Upper lobe of left lung (tissue), 6 donors: ENCODE measurements around the gene KANSL1. TPM values are rescaled to one million over a fixed set of nuclear protein-coding genes. Genes with fewer than 3 reads are reported as not detected.

Source experiments
- ATAC-seq, 2 donors: fragments of 200-7000 bp; cut with Tn5 transposase; one replicate each; pipeline ENCODE4 v1.9.1; 2022; ENCODE audit warnings: mild to moderate bottlenecking in 2 of 2, moderate library complexity in 2 of 2; ENCODE audit not compliant: low FRiP score in 2 of 2
- DNase-seq, 2 donors: peaks; one replicate each; pipeline ENCODE4 v3.0.0-alpha.2; 2019 to 2020
- H3K27ac ChIP-seq, 4 donors: fragments of 200-600 bp; sonication (generic); one replicate each; pipeline ENCODE4 v1.5.1; 2016 to 2019
- H3K27me3 ChIP-seq, 4 donors: fragments of 200-600 bp; sonication (generic); one replicate each; pipeline ENCODE4 v1.5.1; 2017 to 2019
- H3K36me3 ChIP-seq, 4 donors: fragments of 200-600 bp; sonication (generic); one replicate each; pipeline ENCODE4 v1.5.1; 2016 to 2019
- H3K4me1 ChIP-seq, 4 donors: fragments of 200-600 bp; sonication (generic); one replicate each; pipeline ENCODE4 v1.5.1; 2018 to 2019
- H3K4me3 ChIP-seq, 4 donors: fragments of 200-600 bp; sonication (generic); one replicate each; pipeline ENCODE4 v1.5.1; 2017 to 2019; ENCODE audit warnings: mild to moderate bottlenecking in 2 of 4, moderate library complexity in 1 of 4
- H3K9me3 ChIP-seq, 4 donors: fragments of 200-600 bp; sonication (generic); one replicate each; pipeline ENCODE4 v1.5.1; 2018 to 2019
- CTCF ChIP-seq, 6 experiments: fragments of 450-650 bp in 4 of 6; fragments of 200-600 bp in 2 of 6; sonication (generic) in 2 of 6; IDR thresholded peaks; one replicate each; pipeline ENCODE4 v1.5.1; 2016 to 2019; ENCODE audit warnings: antibody characterized with exemption in 6 of 6
- EP300 ChIP-seq, 4 donors: sonication (generic); formaldehyde crosslinking; IDR thresholded peaks; one replicate each; pipeline ENCODE4 v1.5.1; 2017; ENCODE audit warnings: antibody characterized with exemption in 4 of 4, control low read depth in 2 of 4
- POLR2A ChIP-seq, 4 donors: fragments of 450-650 bp; IDR thresholded peaks; one replicate each; pipeline ENCODE4 v1.5.1; 2016 to 2017; ENCODE audit warnings: antibody characterized with exemption in 4 of 4, mild to moderate bottlenecking in 2 of 4
- POLR2AphosphoS5 ChIP-seq, 2 donors: sonication (generic); formaldehyde crosslinking; IDR thresholded peaks; one replicate each; pipeline ENCODE4 v1.5.1; 2017; ENCODE audit warnings: antibody characterized with exemption in 2 of 2
- WGBS, 2 donors: methylation state at CpG; one replicate each; pipeline ENCODE4 v1.1.5; 2017 to 2018; 5-methylcytosine and 5-hydroxymethylcytosine counted together
- total RNA-seq, 6 donors: library from RNA; depleted of rRNA in 4 of 6; stranded (reverse); fragments of >200 nt in 4 of 6; gene quantifications; one replicate each; pipeline versions ENCODE4 v1.1.0 to v1.2.1, GENCODE V29; 2016 to 2021
- donor health status: DM: no; HTN: no; CAD: no; lungs with moderate emphysema.
- donor health status: DM: no; HTN: yes; CAD: no; lungs with severe emphysema.

The KANSL1 gene
- total RNA-seq, 6 donors from 2014 or later, result 60.5 to 294 (median 108) TPM

GRCh38 chr17:45999900-46000290 is 193.3 kb downstream of the KANSL1 start:
- no peaks in the 10 kb centered on the region for H3K27me3 ChIP-seq
- 85 to 89% methylated on average over 9 of the region's 9 CpGs for WGBS, 2 donors
- no peaks in the 10 kb centered on the region for H3K9me3 ChIP-seq
- no peaks in the 10 kb centered on the region for H3K36me3 ChIP-seq
- TF ChIP-seq CTCF (IDR thresholded peaks at IDR 0.05), result no peak
- no peak for TF ChIP-seq POLR2AphosphoS5 (IDR thresholded peaks at IDR 0.05)
- no peak for TF ChIP-seq EP300 (IDR thresholded peaks at IDR 0.05)
- TF ChIP-seq POLR2A (IDR thresholded peaks at IDR 0.05), result no peak
- H3K4me1 ChIP-seq, result peaks cover 0 to 3% (median 0%) of the 10 kb centered on the region in 4 donors
- no peak overlapping the region for H3K27ac ChIP-seq
- no peak for ATAC-seq
- H3K4me3 ChIP-seq, result no peak overlapping the region
- no peak for DNase-seq

- Histone ChIP-seq H3K9me3 (no peaks in the 10 kb centered on the region), H3K4me1 (peaks cover 0 to 3% (median 0%) of the 10 kb centered on the region in 4 donors), H3K27me3 (no peaks in the 10 kb centered on the region), H3K27ac (no peak within 1 kb of the TSS), H3K36me3 (no peaks in the 10 kb centered on the region), H3K4me3 (no peak within 1 kb of the TSS)
- ATAC-seq (no peak), DNase-seq (no peak)
- TF ChIP-seq POLR2AphosphoS5 (IDR thresholded peaks at IDR 0.05) (no peak), EP300 (IDR thresholded peaks at IDR 0.05) (no peak), CTCF (IDR thresholded peaks at IDR 0.05) (no peak), POLR2A (IDR thresholded peaks at IDR 0.05) (no peak)
- 80 to 82% methylated on average over 8 of the region's 8 CpGs for WGBS, 2 donors
Observed at GRCh38 chr17:45998987-45999899, 194.0 kb downstream of the KANSL1 start, which contains the start of gene STH. STH (plus strand) TSS chr17:45999250; CDS start chr17:45999280, 30 bp downstream.

GRCh38 chr17:45997624-45998023 is 195.6 kb downstream of the KANSL1 start:
- Histone ChIP-seq H3K27ac (no peak overlapping the region), H3K27me3 (no peaks in the 10 kb centered on the region), H3K4me3 (no peak overlapping the region), H3K4me1 (peaks cover 0 to under 1% (median 0%) of the 10 kb centered on the region in 4 donors), H3K9me3 (no peaks in the 10 kb centered on the region), H3K36me3 (no peaks in the 10 kb centered on the region)
- ATAC-seq (no peak), DNase-seq (no peak)
- TF ChIP-seq EP300 (IDR thresholded peaks at IDR 0.05), result no peak
- TF ChIP-seq CTCF (IDR thresholded peaks at IDR 0.05), result no peak
- no peak for TF ChIP-seq POLR2AphosphoS5 (IDR thresholded peaks at IDR 0.05)
- no peak for TF ChIP-seq POLR2A (IDR thresholded peaks at IDR 0.05)
- 85 to 94% methylated on average over 6 to 9 of the region's 9 CpGs for WGBS, 2 donors

GRCh38 chr17:45997166-45997565 is 196.1 kb downstream of the KANSL1 start:
- ATAC-seq (no peak), DNase-seq (no peak)
- TF ChIP-seq EP300 (IDR thresholded peaks at IDR 0.05) (no peak), POLR2AphosphoS5 (IDR thresholded peaks at IDR 0.05) (no peak), CTCF (IDR thresholded peaks at IDR 0.05) (no peak), POLR2A (IDR thresholded peaks at IDR 0.05) (no peak)
- Histone ChIP-seq H3K4me1 (no peaks in the 10 kb centered on the region), H3K9me3 (no peaks in the 10 kb centered on the region), H3K4me3 (no peak overlapping the region), H3K36me3 (no peaks in the 10 kb centered on the region), H3K27ac (no peak overlapping the region), H3K27me3 (no peaks in the 10 kb centered on the region)
- WGBS, 2 donors, result 83 to 94% methylated on average over 12 to 13 of the region's 13 CpGs
